Measurements from ENCODE around the gene TNFSF12.

TNFSF12 gene

DNA sequence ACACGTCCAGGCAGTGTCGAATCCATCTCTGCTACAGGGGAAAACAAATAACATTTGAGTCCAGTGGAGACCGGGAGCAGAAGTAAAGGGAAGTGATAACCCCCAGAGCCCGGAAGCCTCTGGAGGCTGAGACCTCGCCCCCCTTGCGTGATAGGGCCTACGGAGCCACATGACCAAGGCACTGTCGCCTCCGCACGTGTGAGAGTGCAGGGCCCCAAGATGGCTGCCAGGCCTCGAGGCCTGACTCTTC, 23.4 kb downstream of the TNFSF12 start:
- no peak for DNase-seq

DNA sequence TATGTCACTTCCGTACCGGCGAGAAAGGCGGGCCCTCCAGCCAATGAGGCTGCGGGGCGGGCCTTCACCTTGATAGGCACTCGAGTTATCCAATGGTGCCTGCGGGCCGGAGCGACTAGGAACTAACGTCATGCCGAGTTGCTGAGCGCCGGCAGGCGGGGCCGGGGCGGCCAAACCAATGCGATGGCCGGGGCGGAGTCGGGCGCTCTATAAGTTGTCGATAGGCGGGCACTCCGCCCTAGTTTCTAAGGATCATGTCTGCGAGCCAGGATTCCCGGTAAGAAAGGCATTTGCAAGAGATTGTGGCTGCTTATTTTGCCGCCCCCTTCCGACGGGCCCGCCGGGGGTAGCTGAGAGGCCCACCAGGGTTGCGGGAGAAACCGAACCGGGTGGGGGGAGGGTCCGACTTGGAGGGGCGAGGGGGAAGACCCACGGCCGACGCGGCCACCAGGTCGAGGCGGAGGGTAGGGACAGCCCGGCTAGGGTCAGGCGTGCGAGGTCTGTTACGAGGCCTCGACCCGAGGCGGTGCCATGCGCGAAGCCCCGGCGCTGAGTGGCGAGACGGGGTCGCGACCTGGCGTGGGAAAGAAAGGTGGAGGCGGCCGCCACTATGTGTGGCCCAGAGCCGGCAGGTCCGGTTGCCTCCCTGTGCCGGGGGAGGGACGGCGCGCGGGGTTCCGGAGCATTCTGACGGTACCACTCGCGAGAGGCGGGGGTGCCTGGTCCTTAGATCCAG, 23.9 kb downstream of the TNFSF12 start:
- peak; percentile 100 for DNase-seq

DNA sequence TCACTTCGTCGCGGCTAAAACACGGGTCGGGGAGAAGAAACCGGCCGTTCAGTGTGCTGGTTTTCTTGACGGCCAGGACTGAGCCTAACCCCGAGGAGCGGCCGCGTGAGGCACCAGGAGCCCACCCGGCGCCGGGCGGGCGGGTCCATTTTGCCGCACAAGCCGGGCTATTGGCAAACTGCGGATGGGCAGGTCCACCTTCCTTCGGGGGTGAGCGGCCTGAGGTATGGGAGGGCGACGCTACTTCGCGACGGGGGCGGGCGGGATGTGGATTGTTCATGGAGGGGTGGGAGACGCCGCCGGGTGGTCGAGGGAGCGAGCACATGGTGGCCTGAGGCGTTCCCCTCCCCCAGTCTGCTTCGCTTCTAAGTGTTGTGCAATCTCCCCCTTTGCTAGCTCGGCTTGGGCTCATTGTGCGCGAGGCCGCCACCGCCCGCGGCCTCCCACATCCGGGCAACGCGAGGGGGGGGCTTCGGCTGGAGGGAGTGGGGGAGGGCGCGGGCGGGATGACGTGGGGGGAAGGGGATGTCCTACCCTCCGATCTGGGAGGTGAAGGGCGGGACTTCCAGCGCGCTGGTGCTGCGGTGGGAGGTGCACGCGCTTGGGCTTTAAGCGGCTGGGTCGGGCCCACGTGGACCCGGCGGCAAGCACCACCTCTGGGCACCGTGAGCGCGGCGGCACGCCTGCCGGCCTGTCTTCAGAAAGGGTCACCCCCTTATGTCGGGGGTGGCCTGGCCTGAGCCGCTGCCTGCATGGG, 24.6 kb downstream of the TNFSF12 start:
- DNase-seq: peak; percentile 94 to 95

DNA sequence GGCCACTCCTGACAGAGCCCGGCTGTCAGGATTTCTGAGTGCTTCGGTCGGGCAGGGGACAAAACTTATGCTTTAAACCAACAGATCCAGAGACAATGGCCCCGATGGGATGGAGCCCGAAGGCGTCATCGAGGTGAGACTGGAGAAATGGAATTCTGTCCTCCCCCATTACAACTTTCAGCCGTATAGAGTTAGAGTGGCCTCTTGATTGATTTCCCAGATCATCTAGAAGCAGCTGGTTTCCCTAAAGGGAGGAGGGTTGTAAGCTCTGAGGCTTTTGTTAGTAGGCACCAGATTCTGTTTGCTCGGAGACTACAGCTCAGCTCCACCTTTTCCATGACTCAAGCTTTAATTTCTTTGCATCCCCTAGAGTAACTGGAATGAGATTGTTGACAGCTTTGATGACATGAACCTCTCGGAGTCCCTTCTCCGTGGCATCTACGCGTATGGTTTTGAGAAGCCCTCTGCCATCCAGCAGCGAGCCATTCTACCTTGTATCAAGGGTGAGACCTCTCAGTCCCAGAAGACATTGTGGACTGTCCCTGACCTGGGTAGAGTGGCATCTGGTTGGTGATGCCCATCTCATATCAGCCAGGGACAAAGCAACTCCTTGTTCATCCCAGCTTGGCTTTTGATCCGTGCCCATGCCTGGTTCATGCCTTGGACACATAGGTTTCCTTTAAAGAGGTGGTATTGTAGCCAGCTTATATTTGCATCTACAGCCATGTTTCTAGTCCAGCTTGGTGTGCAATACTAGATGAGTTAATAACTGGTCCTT, 25.5 kb downstream of the TNFSF12 start:
- no peak for DNase-seq

DNA sequence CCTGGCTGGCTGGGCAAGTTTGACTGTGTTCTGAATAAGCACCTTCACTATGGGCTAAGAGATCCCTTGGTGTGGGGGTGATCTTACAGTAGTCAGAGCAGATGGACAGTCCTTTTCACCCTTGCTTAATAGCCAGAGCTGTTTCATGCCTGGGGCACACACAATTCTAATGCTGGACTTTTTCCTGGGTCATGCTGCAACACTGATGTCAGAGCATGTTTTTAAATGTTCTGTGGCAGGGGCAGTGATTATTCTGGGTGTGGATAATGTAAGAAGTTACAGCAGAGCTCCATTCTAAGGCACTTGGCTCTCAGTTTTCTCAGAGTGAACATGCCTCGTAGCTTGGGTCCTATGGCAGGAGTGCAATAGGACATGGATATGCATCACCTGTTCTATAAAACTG, 26.6 kb downstream of the TNFSF12 start:
- DNase-seq: no peak

DNA sequence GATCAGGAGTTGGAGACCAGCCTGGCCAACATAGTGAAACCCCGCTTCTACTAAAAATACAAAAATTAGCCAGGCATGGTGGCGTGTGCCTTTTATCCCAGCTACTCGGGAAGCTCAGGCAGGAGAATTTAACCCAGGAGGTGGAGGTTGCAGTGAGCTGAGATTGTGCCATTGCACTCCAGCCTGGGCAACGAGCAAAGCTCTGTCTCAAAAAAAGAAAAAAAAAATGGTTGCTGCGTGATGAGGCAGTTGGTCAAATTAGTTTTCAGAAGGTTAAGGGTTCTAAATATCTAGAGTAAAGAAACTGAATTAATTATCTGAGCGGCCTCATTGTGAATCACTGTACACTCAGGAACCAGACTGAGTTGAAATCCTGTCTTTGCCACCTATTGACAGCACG, 27.1 kb downstream of the TNFSF12 start:
- DNase-seq: no peak

DNA sequence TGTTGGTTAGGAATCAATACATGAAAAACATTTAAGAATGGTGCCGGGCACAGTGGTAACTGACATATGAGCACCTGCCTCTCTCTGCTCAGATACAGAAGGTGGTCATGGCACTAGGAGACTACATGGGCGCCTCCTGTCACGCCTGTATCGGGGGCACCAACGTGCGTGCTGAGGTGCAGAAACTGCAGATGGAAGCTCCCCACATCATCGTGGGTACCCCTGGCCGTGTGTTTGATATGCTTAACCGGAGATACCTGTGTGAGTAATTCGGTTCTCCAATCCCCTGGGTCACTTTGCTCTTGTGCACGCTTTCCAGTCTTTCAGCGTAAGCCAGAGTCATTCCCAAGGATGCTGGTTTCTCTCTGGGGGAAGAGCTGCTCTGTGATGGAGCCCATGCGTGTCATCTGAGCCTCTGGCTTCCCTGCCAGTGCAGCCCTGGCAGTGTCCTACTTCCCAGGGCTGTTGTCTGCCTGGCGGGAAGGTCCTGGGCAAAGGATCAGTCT, 27.6 kb downstream of the TNFSF12 start:
- no peak for DNase-seq

DNA sequence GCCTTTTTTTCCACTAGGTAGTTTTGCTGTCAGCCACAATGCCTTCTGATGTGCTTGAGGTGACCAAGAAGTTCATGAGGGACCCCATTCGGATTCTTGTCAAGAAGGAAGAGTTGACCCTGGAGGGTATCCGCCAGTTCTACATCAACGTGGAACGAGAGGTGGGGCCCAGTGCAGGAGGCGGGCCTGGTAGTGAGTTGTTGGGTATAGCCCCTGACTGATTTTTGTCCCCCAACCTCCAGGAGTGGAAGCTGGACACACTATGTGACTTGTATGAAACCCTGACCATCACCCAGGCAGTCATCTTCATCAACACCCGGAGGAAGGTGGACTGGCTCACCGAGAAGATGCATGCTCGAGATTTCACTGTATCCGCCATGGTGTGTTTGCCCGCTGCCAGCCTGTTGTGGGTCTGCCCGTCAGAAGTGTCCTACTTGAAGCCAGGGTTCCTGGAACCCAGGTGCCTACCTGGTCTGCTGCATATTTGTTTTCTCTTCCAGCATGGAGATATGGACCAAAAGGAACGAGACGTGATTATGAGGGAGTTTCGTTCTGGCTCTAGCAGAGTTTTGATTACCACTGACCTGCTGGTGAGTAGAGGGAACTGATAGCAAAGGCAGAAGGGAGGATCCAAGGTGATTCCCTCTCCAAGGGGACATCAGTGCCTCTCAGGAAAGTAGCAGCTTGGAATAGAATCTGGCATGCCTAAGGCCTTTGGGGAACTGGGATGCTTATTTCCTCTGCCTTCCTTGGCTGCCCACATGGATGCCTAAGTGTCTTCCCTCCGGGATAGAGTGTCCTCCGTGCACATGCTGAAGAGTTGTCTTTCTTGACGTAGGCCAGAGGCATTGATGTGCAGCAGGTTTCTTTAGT, 28.7 kb downstream of the TNFSF12 start:
- DNase-seq: no peak

DNA sequence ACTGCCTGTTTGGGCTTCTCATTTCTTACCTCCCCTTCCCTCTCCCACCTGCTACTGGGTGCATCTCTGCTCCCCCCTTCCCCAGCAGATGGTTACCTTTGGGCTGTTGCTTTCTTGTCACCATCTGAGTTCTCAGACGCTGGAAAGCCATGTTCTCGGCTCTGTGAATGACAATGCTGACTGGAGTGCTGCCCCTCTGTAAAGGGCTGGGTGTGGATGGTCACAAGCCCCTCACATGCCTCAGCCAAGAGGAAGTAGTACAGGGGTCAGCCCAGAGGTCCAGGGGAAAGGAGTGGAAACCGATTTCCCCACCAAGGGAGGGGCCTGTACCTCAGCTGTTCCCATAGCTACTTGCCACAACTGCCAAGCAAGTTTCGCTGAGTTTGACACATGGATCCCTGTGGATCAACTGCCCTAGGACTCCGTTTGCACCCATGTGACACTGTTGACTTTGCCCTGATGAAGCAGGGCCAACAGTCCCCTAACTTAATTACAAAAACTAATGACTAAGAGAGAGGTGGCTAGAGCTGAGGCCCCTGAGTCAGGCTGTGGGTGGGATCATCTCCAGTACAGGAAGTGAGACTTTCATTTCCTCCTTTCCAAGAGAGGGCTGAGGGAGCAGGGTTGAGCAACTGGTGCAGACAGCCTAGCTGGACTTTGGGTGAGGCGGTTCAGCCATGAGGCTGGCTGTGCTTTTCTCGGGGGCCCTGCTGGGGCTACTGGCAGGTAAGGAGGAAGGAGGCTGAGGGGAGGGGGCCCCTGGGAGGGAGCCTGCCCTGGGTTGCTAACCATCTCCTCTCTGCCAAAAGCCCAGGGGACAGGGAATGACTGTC, 30.4 kb downstream of the TNFSF12 start, which contains the start of gene CD68:
Gene CD68 (plus strand): TSS at position 638 of the 833 bp plus-strand sequence. CDS start 40 bp downstream, at position 678.
- peak; percentile 70 to 84 for DNase-seq

DNA sequence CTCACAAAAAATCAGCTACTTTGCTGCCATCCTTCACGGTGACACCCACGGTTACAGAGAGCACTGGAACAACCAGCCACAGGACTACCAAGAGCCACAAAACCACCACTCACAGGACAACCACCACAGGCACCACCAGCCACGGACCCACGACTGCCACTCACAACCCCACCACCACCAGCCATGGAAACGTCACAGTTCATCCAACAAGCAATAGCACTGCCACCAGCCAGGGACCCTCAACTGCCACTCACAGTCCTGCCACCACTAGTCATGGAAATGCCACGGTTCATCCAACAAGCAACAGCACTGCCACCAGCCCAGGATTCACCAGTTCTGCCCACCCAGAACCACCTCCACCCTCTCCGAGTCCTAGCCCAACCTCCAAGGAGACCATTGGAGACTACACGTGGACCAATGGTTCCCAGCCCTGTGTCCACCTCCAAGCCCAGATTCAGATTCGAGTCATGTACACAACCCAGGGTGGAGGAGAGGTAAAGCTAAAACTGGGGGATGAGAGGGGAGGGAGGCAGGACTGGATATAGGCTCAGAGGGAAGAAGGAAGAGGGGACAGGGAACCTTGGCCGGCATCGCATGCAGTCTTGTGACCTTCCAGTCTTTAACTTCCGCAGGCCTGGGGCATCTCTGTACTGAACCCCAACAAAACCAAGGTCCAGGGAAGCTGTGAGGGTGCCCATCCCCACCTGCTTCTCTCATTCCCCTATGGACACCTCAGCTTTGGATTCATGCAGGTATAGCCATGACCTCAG, 31.2 kb downstream of the TNFSF12 start:
- peak; percentile 30 to 55 for DNase-seq

DNA sequence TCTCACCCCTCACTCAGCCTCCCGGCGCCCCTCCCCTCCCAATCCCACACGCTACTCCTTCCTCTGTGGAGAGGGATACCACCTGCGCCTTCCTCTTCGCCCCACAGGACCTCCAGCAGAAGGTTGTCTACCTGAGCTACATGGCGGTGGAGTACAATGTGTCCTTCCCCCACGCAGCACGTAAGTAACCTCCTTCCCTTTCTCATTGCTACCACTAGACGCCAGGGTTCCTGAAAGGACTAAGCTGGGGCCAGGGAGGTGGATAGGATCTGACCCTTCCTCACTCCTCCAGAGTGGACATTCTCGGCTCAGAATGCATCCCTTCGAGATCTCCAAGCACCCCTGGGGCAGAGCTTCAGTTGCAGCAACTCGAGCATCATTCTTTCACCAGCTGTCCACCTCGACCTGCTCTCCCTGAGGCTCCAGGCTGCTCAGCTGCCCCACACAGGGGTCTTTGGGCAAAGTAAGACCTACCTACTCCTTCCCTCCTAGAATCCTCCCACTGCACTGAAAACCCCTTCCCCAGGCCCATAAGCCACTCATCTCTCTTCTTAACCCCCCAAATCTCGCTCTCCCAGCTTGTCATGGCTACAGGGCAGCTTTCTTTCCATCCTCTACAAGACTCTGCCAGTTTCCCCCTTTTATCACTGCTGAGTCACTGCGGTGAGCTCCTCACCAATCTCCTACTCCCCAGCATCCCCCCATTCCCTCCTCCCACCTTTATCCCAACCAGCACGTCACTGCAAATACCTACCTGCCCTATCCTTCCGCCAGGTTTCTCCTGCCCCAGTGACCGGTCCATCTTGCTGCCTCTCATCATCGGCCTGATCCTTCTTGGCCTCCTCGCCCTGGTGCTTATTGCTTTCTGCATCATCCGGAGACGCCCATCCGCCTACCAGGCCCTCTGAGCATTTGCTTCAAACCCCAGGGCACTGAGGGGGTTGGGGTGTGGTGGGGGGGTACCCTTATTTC, 32.0 kb downstream of the TNFSF12 start:
- DNase-seq: no peak

DNA sequence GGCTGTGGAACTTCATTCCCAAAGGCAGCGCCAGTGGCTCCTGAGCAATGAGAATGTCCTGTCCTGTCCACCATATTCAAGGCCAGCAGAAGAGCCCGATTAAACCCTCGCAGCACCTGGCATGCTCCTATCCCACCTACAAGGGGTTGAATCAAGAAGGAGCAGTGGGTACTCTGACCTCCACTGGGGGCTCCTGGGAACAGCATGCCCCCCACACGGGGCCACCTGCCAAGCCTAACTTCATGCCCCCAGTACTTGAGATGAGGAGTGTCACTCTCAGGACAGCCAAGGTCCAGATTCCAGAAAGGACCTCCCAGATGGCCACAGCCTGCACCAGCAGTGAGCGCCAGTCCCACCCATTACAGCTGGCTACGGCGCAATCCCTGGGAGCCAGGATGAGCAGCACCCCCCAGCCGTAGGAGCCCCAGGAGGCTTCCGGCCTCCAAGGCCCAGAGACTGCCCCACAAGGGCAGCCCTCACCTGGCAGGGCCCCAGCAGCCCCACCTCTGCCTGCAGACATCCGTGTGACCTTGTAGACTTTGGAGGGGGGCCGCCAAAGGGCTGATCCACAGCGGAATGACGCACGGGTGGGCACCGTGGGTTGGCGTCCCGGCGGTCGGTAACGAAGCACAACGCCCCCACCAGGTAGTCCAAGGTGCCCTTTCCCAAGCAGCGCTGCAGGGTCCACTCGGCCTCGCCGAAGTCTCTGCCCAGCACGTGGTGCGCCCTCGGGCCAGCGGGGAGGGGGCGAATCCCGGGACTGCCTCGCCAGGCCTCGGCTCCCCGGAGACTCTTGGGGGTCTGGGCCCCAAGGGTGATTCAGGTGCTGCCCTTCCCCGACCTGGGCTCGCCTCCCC, 33.8 kb downstream of the TNFSF12 start:
- DNase-seq: no peak

DNA sequence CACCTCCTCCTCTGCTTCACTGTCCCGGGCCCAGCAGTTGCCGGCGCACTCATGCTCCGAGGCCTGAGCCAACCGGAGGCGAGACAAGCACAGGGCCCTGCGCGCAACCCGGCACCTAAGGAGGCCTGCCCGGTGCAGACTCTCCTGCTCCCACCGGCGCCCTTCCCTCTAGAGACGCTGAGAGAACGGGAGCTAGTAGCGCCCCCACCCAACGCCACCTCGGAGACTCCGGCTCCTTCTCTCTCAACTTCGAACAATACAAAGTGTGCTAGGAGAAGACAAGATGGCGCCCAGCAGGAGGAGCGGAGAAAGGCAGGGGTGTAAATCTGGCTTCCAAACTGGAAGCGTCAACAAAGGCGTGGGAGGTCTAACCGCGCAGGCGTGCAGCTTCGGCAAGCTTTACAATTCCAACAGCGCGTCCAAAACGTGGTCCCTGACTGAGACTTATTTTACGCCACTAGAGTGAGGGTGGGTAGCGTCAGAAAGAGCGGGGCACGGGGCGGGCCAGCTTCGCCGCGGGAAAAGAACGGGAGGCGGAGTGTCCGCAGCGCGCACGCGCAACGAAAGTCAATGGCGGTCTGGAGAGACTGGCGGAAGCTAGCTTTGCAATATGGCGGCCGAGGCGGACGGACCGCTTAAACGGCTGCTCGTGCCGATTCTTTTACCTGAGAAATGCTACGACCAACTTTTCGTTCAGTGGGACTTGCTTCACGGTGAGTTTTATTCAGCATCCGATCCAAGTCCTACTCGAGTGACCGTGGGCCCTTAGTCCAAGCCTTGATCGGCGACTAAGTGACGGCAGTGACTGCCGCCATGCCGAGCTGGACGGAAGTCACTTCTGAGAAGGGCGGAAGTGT, 34.6 kb downstream of the TNFSF12 start, which contains the start of gene MPDU1:
Gene MPDU1 (plus strand): TSS at position 600 of the 857 bp plus-strand sequence. CDS start 11 bp downstream, at position 611.
- peak; percentile 96 to 97 for DNase-seq

DNA sequence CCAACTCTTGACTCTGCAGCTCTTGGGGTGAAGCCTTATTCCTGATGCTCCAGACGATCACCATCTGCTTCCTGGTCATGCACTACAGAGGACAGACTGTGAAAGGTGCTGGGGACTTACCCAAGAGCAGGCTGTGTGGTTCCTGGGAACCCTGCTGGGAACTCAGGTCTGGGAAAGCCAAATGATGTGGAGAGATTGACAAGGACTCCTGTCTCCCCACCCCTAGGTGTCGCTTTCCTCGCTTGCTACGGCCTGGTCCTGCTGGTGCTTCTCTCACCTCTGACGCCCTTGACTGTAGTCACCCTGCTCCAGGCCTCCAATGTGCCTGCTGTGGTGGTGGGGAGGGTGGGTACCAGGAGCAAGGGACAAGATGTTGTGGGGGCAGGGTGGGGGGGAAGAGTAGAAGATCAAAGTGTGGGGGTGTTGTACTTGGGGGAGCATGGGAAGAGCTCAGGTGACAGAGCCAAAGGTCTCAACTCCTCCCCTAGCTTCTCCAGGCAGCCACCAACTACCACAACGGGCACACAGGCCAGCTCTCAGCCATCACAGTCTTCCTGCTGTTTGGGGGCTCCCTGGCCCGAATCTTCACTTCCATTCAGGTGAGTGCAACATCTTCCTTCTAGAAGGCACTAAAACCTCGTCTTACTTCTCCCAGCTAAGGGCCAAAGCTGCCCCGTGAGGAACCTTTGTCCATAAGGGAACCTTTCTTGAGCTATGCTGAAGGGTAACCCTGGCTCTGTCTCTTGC, 38.0 kb downstream of the TNFSF12 start:
- DNase-seq: no peak

DNA sequence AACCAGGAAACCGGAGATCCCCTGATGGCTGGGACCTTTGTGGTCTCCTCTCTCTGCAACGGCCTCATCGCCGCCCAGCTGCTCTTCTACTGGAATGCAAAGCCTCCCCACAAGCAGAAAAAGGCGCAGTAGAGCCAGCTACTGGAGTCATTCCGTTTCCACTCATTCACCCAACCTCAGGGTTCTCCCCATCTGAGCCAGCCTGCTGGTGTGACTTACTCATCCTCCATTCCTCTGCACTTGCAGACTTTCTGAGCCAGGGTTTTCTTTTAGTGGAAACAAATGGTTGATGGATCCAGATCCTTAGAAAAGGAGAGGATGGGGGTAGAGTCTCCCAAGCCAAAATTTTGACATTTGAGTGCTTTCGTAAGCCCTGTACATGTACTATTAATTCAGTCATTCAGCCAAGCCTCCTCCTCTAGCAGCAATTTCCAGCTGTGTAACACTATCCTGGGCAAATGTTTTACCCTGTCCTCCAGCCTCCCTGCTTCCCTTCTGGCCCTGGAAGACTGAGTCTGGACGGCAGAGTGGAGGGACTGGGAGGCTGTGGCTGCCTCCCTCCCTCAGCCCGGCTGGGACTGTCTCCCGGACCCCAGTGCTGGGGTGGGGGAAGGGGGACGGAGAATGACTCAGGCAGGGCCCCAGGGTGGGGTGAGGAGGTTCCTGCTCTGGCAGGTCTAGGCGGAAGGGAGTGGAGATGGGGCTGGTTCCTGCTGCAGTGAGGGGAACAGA, 38.7 kb downstream of the TNFSF12 start:
- no peak for DNase-seq

Data from CD4-positive, alpha-beta T cell treated with Interferon alpha-2 for 1 hour (primary cell).